ENCODE measurements around the gene KCND2. TPM values are rescaled to one million over a fixed set of nuclear protein-coding genes. Genes with fewer than 3 reads are reported as not detected.
A peak's percentile ranks its signal among the peaks of the same experiment; 100 is the strongest.
"Not testable (repeated sequence)": the region's sequence is repeated elsewhere in the genome, so short reads cannot be mapped to it uniquely, and the experiment has no call there.

KCND2 gene
- 1 to 10 TPM; 3.5 to 7.0 TPM for total RNA-seq
- long read RNA-seq, donor 1, partial matches to known transcripts: 0 of 4 reads
- long read RNA-seq, donor 1, other reads (novel, unspliced or antisense): 4 of 4 reads
- long read RNA-seq, donor 2, partial matches to known transcripts: 1 of 2 reads
- long read RNA-seq, donor 2, other reads (novel, unspliced or antisense): 1 of 2 reads

- intact Hi-C loops (cut with DNase I): loop anchor here in 1 of 2 donors (5.0 kb wide), 1 partner anchor 341 kb away; no protein-coding TSS in a partner anchor
- peak; percentile 84 for DNase-seq (ENCODE audit: low spot score)
Observed at GRCh38 chr7:120272701-120273475, at the start of gene KCND2. KCND2 (plus strand) TSS chr7:120273175.

GRCh38 chr7:120226188-120226587 is 46.8 kb upstream of the KCND2 start:
- intact Hi-C loops (cut with DNase I): no loop called here
- DNase-seq (ENCODE audit: low spot score): no peak

- DNase-seq (ENCODE audit: low spot score): no peak
- intact Hi-C loops (cut with DNase I): no loop called here
Observed at GRCh38 chr7:120227255-120227654, 45.7 kb upstream of the KCND2 start.

- intact Hi-C loops (cut with DNase I): no loop called here
- DNase-seq (ENCODE audit: low spot score): no peak
Observed at GRCh38 chr7:120229084-120229483, 43.9 kb upstream of the KCND2 start.

GRCh38 chr7:120233338-120233737 is 39.6 kb upstream of the KCND2 start:
- DNase-seq (ENCODE audit: low spot score): no peak
- intact Hi-C loops (cut with DNase I): no loop called here

GRCh38 chr7:120240350-120240749 is 32.6 kb upstream of the KCND2 start:
- intact Hi-C loops (cut with DNase I); DNase-seq (ENCODE audit: low spot score): not testable (repeated sequence)

- intact Hi-C loops (cut with DNase I): no loop called here
- DNase-seq (ENCODE audit: low spot score): no peak
Observed at GRCh38 chr7:120241973-120242372, 31.0 kb upstream of the KCND2 start.

GRCh38 chr7:120254845-120255244 is 18.1 kb upstream of the KCND2 start:
- intact Hi-C loops (cut with DNase I): no loop called here
- DNase-seq (ENCODE audit: low spot score): no peak

GRCh38 chr7:120256344-120257070 is 16.5 kb upstream of the KCND2 start:
- intact Hi-C loops (cut with DNase I): no loop called here
- DNase-seq (ENCODE audit: low spot score): no peak

- intact Hi-C loops (cut with DNase I): no loop called here
Observed at GRCh38 chr7:120259386-120259785, 13.6 kb upstream of the KCND2 start.

GRCh38 chr7:120260111-120260510 is 12.9 kb upstream of the KCND2 start:
- intact Hi-C loops (cut with DNase I): no loop called here
- no peak for DNase-seq (ENCODE audit: low spot score)

More at GRCh38 chr7:120259386-120259785, 13.6 kb upstream of the KCND2 start:
- no peak for DNase-seq (ENCODE audit: low spot score)

GRCh38 chr7:120272261-120272660 is 714 bp upstream of the KCND2 start:
- peak; percentile 44 for DNase-seq (ENCODE audit: low spot score)
- intact Hi-C loops (cut with DNase I): loop anchor here in 1 of 2 donors (5.0 kb wide), 1 partner anchor 340 kb away; no protein-coding TSS in a partner anchor

GRCh38 chr7:120273476-120273975 is 551 bp downstream of the KCND2 start:
- intact Hi-C loops (cut with DNase I): loop anchor here in 1 of 2 donors (5.0 kb wide), 1 partner anchor 341 kb away; no protein-coding TSS in a partner anchor

GRCh38 chr7:120274482-120274881 is 1.5 kb downstream of the KCND2 start:
- peak; percentile 48 for DNase-seq (ENCODE audit: low spot score)
- intact Hi-C loops (cut with DNase I): loop anchor here in 1 of 2 donors (5.0 kb wide), 1 partner anchor 342 kb away; no protein-coding TSS in a partner anchor

More at GRCh38 chr7:120273476-120273975, 551 bp downstream of the KCND2 start:
- peak; percentile 81 for DNase-seq (ENCODE audit: low spot score)

GRCh38 chr7:120274899-120275298 is 1.9 kb downstream of the KCND2 start:
- intact Hi-C loops (cut with DNase I): loop anchor here (5.0 kb wide), 2 partner anchors 157 to 343 kb away; no protein-coding TSS in a partner anchor
- peak; percentile 52 for DNase-seq (ENCODE audit: low spot score)

- intact Hi-C loops (cut with DNase I): loop anchor here in 1 of 2 donors (5.0 kb wide), 1 partner anchor 156 kb away; no protein-coding TSS in a partner anchor
Observed at GRCh38 chr7:120276720-120277119, 3.7 kb downstream of the KCND2 start.

GRCh38 chr7:120278773-120279172 is 5.8 kb downstream of the KCND2 start:
- no peak for DNase-seq (ENCODE audit: low spot score)
- intact Hi-C loops (cut with DNase I): loop anchor here in 1 of 2 donors (5.0 kb wide), 1 partner anchor 154 kb away; no protein-coding TSS in a partner anchor

More at GRCh38 chr7:120276720-120277119, 3.7 kb downstream of the KCND2 start:
- DNase-seq (ENCODE audit: low spot score): no peak

GRCh38 chr7:120280743-120281142 is 7.8 kb downstream of the KCND2 start:
- no peak for DNase-seq (ENCODE audit: low spot score)
- intact Hi-C loops (cut with DNase I): no loop called here

GRCh38 chr7:120293027-120293426 is 20.1 kb downstream of the KCND2 start:
- no peak for DNase-seq (ENCODE audit: low spot score)
- intact Hi-C loops (cut with DNase I): no loop called here
